Measurements from ENCODE around the gene MUS81. TPM values are rescaled to one million over a fixed set of nuclear protein-coding genes. Genes with fewer than 3 reads are reported as not detected.

MUS81 gene
- total and polyA plus RNA-seq, 9 of the 15 experiments (the other 6 are each of a cell fraction or from before 2014, with no cell fraction given): 13.4 to 118 (median 53.7) TPM

- TF ChIP-seq SREBF1 (IDR thresholded peaks at IDR 0.05; ENCODE audit: borderline replicate concordance, low read depth, low read length) (no peak; the same call in 1 of the 2 replicates), ZNF696 (CRISPR knock-in tag; conservative IDR thresholded peaks at IDR 0.05) (no peak), ZNF511 (CRISPR knock-in tag; IDR thresholded peaks at IDR 0.05) (peak; percentile 53), E2F5 (CRISPR knock-in tag; IDR thresholded peaks at IDR 0.05) (no peak), TFAM (CRISPR knock-in tag; conservative IDR thresholded peaks at IDR 0.05) (no peak), ZKSCAN3 (CRISPR knock-in tag; IDR thresholded peaks at IDR 0.05) (no peak), NFE2 (IDR thresholded peaks at IDR 0.05; ENCODE audit: low read depth) (peak; percentile 7; the same call in 1 of the 2 replicates), GABPB2 (CRISPR knock-in tag; conservative IDR thresholded peaks at IDR 0.05) (no peak), TCF15 (CRISPR knock-in tag; IDR thresholded peaks at IDR 0.05) (no peak), ZNF75A (CRISPR knock-in tag; IDR thresholded peaks at IDR 0.05) (no peak), FOXP1 (CRISPR knock-in tag; IDR thresholded peaks at IDR 0.05) (peak; percentile 74), ZNF253 (CRISPR knock-in tag; conservative IDR thresholded peaks at IDR 0.05) (no peak), ATF2 (CRISPR knock-in tag; IDR thresholded peaks at IDR 0.05) (peak; percentile 55; the same call in 1 of the 2 replicates), KLF10 (CRISPR knock-in tag; IDR thresholded peaks at IDR 0.05) (no peak), RAD51 (IDR thresholded peaks at IDR 0.05; ENCODE audit: borderline replicate concordance, low read depth) (no peak), MED1 (CRISPR knock-in tag; IDR thresholded peaks at IDR 0.05; ENCODE audit: borderline replicate concordance) (no peak), HEY1 (CRISPR knock-in tag; IDR thresholded peaks at IDR 0.05; ENCODE audit: borderline replicate concordance) (no peak), ELF2 (CRISPR knock-in tag; IDR thresholded peaks at IDR 0.05) (no peak), CUX1 (CRISPR knock-in tag; IDR thresholded peaks at IDR 0.05) (no peak), CBX8 (IDR thresholded peaks at IDR 0.05; ENCODE audit: borderline replicate concordance, extremely low read depth, low read depth, low read length, poor library complexity, severe bottlenecking) (no peak)
Measured at GRCh38 chr11:65900125-65900898, 40.1 kb downstream of the MUS81 start, which contains the start of gene FOSL1 (continued).
